COLO829 (cell line): ENCODE measurements around the gene TNFSF8.

Source experiments
- DNase-seq: peaks from one replicate; pipeline ENCODE4 v3.0.0; 2012; ENCODE audit warnings: low spot score

TNFSF8 gene

DNA sequence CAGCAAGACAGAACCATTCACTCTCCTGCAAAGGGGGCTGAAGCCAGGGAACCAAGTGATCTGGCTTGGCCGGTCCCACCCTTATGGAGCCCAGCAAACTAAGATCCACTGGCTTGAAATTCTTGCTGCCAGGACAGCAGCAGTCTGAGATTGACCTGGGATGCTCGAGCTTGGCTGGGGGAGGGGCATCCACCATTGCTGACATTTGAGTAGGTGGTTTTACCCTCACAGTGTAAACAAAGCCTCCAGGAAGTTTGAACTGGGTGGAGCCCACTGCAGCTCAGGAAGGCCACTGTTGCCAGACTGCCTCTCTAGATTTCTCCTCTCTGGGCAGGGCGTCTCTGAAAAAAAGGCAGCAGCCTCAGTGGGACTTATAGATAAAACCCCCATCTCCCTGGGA lies 60.5 kb downstream of the TNFSF8 start:
- no peak for DNase-seq

DNA sequence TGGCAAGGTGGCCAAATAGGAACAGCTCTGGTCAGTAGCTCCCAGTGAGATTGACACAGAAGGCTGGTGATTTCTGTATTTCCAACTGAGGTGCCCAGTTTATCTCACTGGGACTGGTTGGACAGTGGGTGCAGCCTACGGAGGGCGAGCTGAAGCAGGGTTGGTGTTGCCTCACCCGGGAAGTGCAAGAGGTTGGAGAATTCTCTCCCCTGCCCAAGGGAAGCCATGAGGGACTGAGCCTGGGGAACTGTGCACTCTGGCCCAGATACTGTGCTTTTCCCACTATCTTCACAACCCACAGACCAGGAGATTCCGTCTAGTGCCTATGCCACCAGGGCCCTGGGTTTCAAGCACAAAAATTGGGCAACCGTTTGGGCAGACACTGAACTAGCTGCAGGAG lies 61.0 kb downstream of the TNFSF8 start:
- no peak for DNase-seq

DNA sequence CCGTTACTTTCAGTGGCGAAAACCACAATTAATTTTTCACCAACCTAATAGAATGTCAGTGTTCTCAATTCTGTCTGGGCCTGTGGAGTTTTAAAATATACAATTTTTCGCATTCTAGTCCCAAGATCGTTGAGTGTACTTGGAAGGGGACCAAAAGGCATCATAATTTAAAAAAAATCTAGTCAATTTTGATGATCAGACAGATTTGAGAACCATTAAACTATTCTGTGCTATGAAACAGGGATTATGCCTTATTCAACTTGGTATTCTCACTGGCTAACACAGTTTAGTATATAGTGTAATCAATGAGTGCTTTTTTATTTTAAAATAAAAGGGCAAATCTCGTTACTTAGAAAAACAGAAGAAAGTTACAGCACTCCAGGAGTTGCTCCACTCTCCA lies 63.1 kb downstream of the TNFSF8 start:
- no peak for DNase-seq

DNA sequence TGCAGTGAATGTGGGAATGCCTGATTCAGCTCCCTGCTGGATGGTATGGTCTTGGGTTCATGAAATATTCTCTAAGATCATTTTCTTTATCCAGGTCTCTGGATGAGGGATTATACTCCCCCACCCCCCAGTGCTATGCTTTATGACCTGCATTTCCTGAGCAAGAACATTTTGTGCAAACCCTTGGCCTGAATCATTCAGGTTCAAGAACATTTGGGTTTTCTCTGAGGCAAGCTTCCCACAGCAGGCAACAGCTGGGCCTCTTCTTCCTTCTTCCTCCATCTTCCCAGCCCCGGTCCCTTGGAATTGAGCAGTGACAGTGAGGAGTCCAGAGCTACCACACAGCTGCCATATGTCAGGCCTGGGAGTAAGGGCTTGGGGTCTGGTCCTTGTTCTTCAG lies 65.9 kb downstream of the TNFSF8 start:
- DNase-seq, result no peak

DNA sequence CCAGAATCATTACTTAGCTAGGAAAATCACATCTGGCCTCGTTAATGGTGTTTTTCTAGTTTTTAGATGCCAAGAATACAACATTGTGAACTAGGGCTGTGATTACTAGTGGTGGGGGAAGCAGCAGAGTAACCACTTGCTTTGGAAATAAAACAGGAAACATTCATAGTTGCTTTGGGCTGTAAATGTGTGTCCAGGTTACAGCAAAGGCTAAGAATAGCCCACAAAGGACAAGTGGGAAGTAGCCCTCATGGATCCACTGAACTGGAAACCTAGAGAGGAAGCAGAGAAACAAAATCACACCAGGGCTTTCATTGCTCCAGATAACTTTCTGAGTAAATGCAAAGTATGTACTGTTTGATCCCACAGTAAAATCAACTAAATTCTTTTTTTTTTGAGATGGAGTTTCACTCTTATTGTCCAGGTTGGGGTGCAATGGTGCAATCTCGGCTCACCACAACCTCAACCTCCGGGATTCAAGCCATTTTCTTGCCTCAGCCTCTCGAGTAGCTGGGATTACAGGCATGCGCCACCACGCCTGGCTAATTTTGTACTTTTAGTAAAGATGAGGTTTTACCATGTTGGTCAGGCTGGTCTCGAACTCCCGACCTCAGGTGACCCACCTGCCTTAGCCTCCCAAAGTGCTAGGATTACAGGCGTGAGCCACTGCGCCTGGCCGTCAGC lies 68.3 kb downstream of the TNFSF8 start:
- DNase-seq, result no peak

DNA sequence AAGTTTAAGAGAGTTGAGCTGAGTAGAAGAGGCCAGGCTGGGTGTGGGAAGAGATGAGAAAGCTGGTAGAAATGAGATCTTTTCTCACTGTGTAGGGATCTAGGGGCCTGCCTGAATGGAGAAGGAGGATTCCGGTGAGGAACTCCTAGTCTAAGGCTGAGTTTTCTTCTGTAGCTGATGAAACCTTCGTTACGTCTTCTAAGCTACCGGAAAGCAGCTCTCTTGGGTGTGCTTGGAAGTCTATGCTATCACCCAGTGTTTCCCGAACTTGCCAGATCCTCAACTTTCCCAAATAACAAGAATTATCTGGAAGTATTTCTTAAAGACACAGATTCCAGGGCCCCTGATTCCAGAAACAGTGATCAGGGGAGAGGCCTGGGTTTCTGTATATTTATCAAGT lies 69.1 kb downstream of the TNFSF8 start:
- no peak for DNase-seq

DNA sequence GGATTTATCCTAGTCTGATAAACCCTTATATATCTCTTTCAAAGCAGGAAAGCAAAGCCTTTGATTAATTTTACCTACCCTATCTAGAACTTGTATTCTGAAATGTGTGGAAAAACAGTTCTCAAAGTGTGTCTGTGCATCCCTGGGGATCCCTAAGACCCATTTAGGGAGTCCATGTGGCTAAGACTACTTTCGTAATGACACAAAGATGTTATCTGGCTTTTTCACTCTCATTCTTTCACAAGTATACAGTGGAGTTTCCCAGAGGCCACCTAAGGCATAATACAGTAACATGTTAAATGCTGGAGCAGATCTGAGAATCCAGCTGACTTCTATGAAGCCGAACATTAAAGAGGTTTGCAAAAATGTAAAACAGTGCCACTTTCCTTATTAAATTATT lies 70.2 kb downstream of the TNFSF8 start:
- no peak for DNase-seq

DNA sequence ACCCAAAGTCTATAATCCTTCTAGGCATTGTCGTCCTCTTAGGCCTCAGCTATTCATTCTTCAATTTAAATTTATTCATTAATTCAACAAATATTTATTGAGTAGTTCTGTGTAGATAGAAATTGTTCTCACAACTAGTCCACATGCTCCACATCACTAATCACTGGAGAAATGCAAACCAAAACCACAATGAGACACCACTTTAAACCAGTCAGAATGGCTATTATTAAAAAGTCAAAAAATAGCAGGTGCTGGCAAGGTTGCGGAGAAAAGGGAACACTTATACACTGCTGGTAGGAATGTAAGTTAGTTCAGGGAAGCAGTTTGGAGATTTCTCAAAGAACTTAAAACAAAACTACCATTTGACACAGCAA lies 73.5 kb downstream of the TNFSF8 start:
- no peak for DNase-seq

DNA sequence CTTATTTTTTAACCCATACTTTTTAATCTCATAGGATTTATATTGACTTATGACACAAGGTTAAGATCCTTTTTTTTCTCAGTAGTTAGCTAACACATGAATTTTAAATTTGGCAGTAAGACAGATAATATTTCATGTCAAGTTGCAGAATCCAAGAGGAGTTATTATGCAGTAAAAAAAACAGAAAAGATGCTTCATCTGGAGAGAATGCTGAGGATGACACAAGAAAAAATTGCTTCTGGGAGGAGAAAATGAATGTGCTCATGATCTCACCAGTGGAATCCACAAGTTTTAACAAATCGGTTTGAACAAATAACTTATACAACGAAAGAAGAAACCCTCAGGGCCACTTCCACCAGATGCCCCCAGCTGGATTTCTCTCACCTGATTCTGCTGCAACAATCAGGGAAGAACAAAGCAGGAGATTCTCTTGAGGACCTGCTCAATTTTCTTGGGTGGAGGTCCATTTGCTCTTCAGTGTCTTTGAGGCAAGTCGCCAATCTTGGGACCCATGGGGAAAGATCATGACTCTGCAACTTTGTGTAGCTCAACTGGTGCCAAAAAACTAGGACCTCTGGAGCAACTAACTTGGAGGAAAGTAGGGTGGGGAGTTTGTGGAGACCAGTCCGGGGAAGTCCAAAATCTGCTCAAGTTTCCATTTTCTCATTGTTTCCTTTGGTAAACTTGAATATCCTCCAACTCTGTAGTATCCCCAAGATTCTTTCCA lies 74.0 kb downstream of the TNFSF8 start:
- no peak for DNase-seq

DNA sequence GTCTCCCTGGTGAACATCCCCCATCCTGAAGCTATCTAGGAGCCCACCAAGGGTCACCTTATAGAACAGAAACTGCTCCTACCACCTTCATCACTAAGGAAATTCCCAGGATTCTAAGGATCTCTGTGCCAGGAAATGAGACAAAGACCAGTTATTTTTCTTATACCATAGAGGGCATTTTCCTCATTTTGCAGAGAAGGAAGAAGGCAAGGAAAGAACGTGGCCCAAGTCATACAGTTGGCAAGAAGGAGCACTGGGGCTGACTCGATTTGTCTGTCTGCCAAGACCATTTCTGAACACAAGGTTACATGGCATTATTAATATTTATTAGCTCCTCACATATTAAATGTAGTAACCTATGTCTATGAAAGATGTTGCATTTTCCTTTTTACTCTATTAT lies 74.9 kb downstream of the TNFSF8 start:
- DNase-seq, result no peak

DNA sequence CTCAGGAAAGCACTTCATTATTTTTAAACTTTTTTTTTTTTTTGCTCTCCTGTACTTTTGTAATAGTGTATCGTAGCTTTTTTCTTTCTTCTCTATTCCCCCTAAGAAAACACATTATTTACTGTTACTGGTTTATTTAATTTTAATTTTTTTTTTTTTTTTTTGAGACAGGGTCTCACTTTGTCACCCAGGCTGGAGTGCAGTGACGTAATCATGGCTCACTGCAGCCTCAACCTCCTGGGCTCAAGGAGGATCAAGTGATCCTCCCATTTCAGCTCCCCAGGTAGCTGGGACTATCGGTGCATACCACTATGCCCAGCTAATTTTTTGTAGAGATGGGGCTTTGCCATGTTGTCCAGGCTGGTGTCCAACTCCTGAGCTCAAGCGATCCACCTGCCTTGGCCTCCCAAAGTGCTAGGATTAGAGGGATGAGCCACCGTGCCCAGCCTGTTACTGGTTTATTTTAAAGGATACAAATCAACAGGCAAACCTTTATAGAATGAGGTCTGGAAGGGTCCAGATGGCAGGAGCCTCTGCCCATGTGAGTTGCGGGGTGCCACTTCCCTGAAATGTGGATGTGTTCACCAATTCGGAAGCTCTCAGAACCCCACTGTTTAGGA lies 75.5 kb downstream of the TNFSF8 start:
- DNase-seq, result no peak

DNA sequence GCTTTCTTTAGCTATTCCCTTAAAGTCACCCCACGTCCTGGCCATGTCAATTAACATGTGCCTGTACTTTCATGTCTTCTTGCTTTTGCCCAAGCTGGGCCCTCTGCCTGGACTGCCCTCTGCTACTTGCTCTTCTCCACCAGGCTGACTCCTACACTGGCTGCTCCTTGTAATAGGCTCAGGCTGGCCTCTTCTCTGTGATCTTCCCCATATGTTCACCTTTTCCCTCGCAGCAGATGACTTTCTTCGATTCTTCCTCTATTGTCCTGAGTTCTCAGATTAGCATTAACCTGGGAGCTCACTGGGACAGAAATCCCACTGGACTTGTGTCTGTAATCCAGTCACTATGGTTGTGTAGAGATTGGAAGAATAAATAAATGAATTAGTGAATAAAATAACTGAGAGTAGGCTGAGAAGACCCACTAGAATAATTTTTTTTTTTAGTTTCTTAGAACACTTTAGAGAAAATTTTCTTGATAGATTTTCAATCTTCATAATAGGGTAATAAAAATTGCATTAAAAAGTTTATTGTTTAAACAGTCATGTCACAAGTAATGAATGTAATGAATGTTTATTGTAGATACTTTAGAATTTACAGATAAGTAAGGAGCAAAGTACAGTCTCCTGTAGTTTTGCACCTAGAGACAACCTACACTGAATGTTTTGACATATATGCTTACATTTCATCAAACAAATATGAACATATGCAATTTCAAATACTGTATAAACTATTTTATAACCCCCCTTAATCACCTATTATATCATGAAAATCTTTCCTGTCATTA lies 77.1 kb downstream of the TNFSF8 start:
- DNase-seq, result no peak

DNA sequence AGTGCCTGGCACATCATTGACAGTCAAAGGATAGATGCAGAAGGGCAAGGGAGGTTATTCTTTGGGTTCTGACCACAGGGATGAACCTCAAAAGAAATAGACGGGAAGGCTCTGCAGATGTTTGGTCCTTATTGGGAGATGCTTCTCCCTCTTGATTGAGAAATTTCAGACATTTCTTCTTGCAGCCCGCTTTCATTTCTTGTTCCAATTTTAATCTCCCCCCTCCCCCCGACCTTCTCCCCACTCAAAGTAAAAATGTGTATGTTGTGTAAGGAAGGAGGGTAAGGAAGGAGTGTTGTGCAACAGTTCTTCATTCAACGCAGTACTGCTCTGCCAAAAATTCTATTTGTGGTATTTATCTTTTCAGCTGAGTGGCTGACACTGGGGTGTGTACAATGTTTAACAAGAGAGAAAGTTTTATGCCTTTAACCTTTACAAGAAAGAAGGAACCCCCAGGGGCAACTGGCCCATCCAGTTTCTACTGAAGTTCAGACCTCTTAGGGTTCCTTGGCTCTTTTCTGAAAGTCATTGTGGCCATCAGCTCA lies 78.3 kb downstream of the TNFSF8 start:
- DNase-seq, result no peak

DNA sequence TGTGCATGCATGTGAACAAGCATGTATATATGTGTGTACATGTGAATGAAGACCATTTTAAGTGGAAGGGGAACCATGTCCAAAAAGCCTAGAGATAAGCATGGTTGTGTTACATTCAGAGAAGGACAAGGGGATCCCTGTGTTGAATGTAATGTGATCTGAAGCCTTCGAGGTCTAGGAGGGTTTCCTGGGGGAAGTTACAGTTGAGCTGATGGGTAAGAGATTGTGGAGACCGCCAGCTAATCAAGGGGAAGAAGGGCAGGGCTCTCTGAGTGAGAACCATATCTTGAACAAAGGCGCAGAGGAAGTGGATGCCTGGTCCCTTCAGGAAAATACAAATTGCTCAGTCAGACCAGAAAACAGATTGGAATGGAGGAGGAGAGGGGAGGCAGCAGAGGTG lies 79.1 kb downstream of the TNFSF8 start:
- no peak for DNase-seq
